Measurements from ENCODE around the gene METTL15.
"Not testable (repeated sequence)": the region's sequence is repeated elsewhere in the genome, so short reads cannot be mapped to it uniquely, and the experiment has no call there.

The METTL15 gene

GRCh38 chr11:28099715-28100114, 8.5 kb upstream of the METTL15 start:
- Histone ChIP-seq H3K36me3 (ENCODE audit: control insufficient read depth, insufficient read depth, low read length) (no peaks in the 10 kb centered on the region), H3K27ac (ENCODE audit: low read depth, low read length) (no peak overlapping the region), H3K4me3 (ENCODE audit: low read length) (no peak overlapping the region), H3K9ac (ENCODE audit: low read length) (no peak overlapping the region), H3K4me1 (ENCODE audit: control insufficient read depth, insufficient read depth, low read length) (no peaks in the 10 kb centered on the region), H3K27me3 (ENCODE audit: control insufficient read depth, insufficient read depth, low read length) (no peaks in the 10 kb centered on the region)

- Histone ChIP-seq H3K4me1 (ENCODE audit: control insufficient read depth, insufficient read depth, low read length) (no peaks in the 10 kb centered on the region), H3K27ac (ENCODE audit: low read depth, low read length) (no peak overlapping the region), H3K4me3 (ENCODE audit: low read length) (no peak overlapping the region), H3K36me3 (ENCODE audit: control insufficient read depth, insufficient read depth, low read length) (no peaks in the 10 kb centered on the region), H3K9ac (ENCODE audit: low read length) (no peak overlapping the region), H3K27me3 (ENCODE audit: control insufficient read depth, insufficient read depth, low read length) (no peaks in the 10 kb centered on the region)
These were observed 7.5 kb upstream of the METTL15 start for GRCh38 chr11:28100665-28101064.

GRCh38 chr11:28102300-28102699, 5.9 kb upstream of the METTL15 start:
- H3K36me3 ChIP-seq (ENCODE audit: control insufficient read depth, insufficient read depth, low read length); H3K4me3 ChIP-seq (ENCODE audit: low read length); H3K9ac ChIP-seq (ENCODE audit: low read length); H3K27ac ChIP-seq (ENCODE audit: low read depth, low read length); H3K27me3 ChIP-seq (ENCODE audit: control insufficient read depth, insufficient read depth, low read length); H3K4me1 ChIP-seq (ENCODE audit: control insufficient read depth, insufficient read depth, low read length): not testable (repeated sequence)

- H3K9ac ChIP-seq (ENCODE audit: low read length), result no peak overlapping the region
- no peak overlapping the region for H3K4me3 ChIP-seq (ENCODE audit: low read length)
- H3K27ac ChIP-seq (ENCODE audit: low read depth, low read length), result no peak overlapping the region
- H3K4me1 ChIP-seq (ENCODE audit: control insufficient read depth, insufficient read depth, low read length), result peaks cover 10% of the 10 kb centered on the region
- H3K36me3 ChIP-seq (ENCODE audit: control insufficient read depth, insufficient read depth, low read length), result no peaks in the 10 kb centered on the region
- H3K27me3 ChIP-seq (ENCODE audit: control insufficient read depth, insufficient read depth, low read length), result no peaks in the 10 kb centered on the region
These were observed 3.8 kb upstream of the METTL15 start for GRCh38 chr11:28104425-28104824.

- H3K27me3 ChIP-seq (ENCODE audit: control insufficient read depth, insufficient read depth, low read length), result no peaks in the 10 kb centered on the region
- peaks cover 15% of the 10 kb centered on the region for H3K4me1 ChIP-seq (ENCODE audit: control insufficient read depth, insufficient read depth, low read length)
These were observed 3.2 kb upstream of the METTL15 start for GRCh38 chr11:28104984-28105383.

GRCh38 chr11:28105869-28106268, 2.3 kb upstream of the METTL15 start:
- peaks cover 19% of the 10 kb centered on the region for H3K4me1 ChIP-seq (ENCODE audit: control insufficient read depth, insufficient read depth, low read length)
- peaks cover 2% of the 10 kb centered on the region for H3K36me3 ChIP-seq (ENCODE audit: control insufficient read depth, insufficient read depth, low read length)
- no peaks in the 10 kb centered on the region for H3K27me3 ChIP-seq (ENCODE audit: control insufficient read depth, insufficient read depth, low read length)
- H3K27ac ChIP-seq (ENCODE audit: low read depth, low read length), result no peak overlapping the region
- no peak overlapping the region for H3K9ac ChIP-seq (ENCODE audit: low read length)
- H3K4me3 ChIP-seq (ENCODE audit: low read length), result no peak overlapping the region

More at GRCh38 chr11:28104984-28105383, 3.2 kb upstream of the METTL15 start:
- Histone ChIP-seq H3K4me3 (ENCODE audit: low read length) (no peak overlapping the region), H3K27ac (ENCODE audit: low read depth, low read length) (no peak overlapping the region), H3K36me3 (ENCODE audit: control insufficient read depth, insufficient read depth, low read length) (no peaks in the 10 kb centered on the region), H3K9ac (ENCODE audit: low read length) (no peak overlapping the region)

GRCh38 chr11:28106353-28107043, 1.7 kb upstream of the METTL15 start:
- Histone ChIP-seq H3K9ac (ENCODE audit: low read length) (no peak overlapping the region), H3K36me3 (ENCODE audit: control insufficient read depth, insufficient read depth, low read length) (peaks cover 2% of the 10 kb centered on the region), H3K4me3 (ENCODE audit: low read length) (no peak overlapping the region)

GRCh38 chr11:28107191-28107749, 918 bp upstream of the METTL15 start:
- H3K27ac ChIP-seq (ENCODE audit: low read depth, low read length), result no peak overlapping the region
- H3K4me1 ChIP-seq (ENCODE audit: control insufficient read depth, insufficient read depth, low read length), result peaks cover 22% of the 10 kb centered on the region
- peak overlapping the region; percentile 7 for H3K9ac ChIP-seq (ENCODE audit: low read length)
- peak overlapping the region; percentile 82 for H3K4me3 ChIP-seq (ENCODE audit: low read length)
- H3K36me3 ChIP-seq (ENCODE audit: control insufficient read depth, insufficient read depth, low read length), result peaks cover 2% of the 10 kb centered on the region
- H3K27me3 ChIP-seq (ENCODE audit: control insufficient read depth, insufficient read depth, low read length), result no peaks in the 10 kb centered on the region

More at GRCh38 chr11:28106353-28107043, 1.7 kb upstream of the METTL15 start:
- Histone ChIP-seq H3K27ac (ENCODE audit: low read depth, low read length) (no peak overlapping the region), H3K27me3 (ENCODE audit: control insufficient read depth, insufficient read depth, low read length) (no peaks in the 10 kb centered on the region), H3K4me1 (ENCODE audit: control insufficient read depth, insufficient read depth, low read length) (peaks cover 22% of the 10 kb centered on the region)

- no peak overlapping the region for H3K9ac ChIP-seq (ENCODE audit: low read length)
- no peak overlapping the region for H3K27ac ChIP-seq (ENCODE audit: low read depth, low read length)
- no peaks in the 10 kb centered on the region for H3K27me3 ChIP-seq (ENCODE audit: control insufficient read depth, insufficient read depth, low read length)
- peaks cover 2% of the 10 kb centered on the region for H3K36me3 ChIP-seq (ENCODE audit: control insufficient read depth, insufficient read depth, low read length)
- peak overlapping the region; percentile 21 for H3K4me3 ChIP-seq (ENCODE audit: low read length)
- H3K4me1 ChIP-seq (ENCODE audit: control insufficient read depth, insufficient read depth, low read length), result peaks cover 22% of the 10 kb centered on the region
These were observed 770 bp downstream of the METTL15 start for GRCh38 chr11:28108958-28109357.

- H3K36me3 ChIP-seq (ENCODE audit: control insufficient read depth, insufficient read depth, low read length), result peaks cover 2% of the 10 kb centered on the region
These were observed 2.1 kb downstream of the METTL15 start for GRCh38 chr11:28110108-28110820.

GRCh38 chr11:28110821-28111200, 2.6 kb downstream of the METTL15 start:
- peak overlapping the region; percentile 90 for H3K9ac ChIP-seq (ENCODE audit: low read length)

More at GRCh38 chr11:28110108-28110820, 2.1 kb downstream of the METTL15 start:
- peaks cover 22% of the 10 kb centered on the region for H3K4me1 ChIP-seq (ENCODE audit: control insufficient read depth, insufficient read depth, low read length)
- peak overlapping the region; percentile 90 for H3K9ac ChIP-seq (ENCODE audit: low read length)
- no peaks in the 10 kb centered on the region for H3K27me3 ChIP-seq (ENCODE audit: control insufficient read depth, insufficient read depth, low read length)
- peak overlapping the region; percentile 82 for H3K27ac ChIP-seq (ENCODE audit: low read depth, low read length)
- peak overlapping the region; percentile 95 for H3K4me3 ChIP-seq (ENCODE audit: low read length)

GRCh38 chr11:28114116-28114515, 5.9 kb downstream of the METTL15 start:
- Histone ChIP-seq H3K27me3 (ENCODE audit: control insufficient read depth, insufficient read depth, low read length) (no peaks in the 10 kb centered on the region), H3K36me3 (ENCODE audit: control insufficient read depth, insufficient read depth, low read length) (peaks cover 2% of the 10 kb centered on the region), H3K27ac (ENCODE audit: low read depth, low read length) (no peak overlapping the region), H3K9ac (ENCODE audit: low read length) (no peak overlapping the region), H3K4me1 (ENCODE audit: control insufficient read depth, insufficient read depth, low read length) (peaks cover 14% of the 10 kb centered on the region), H3K4me3 (ENCODE audit: low read length) (no peak overlapping the region)

More at GRCh38 chr11:28110821-28111200, 2.6 kb downstream of the METTL15 start:
- Histone ChIP-seq H3K4me3 (ENCODE audit: low read length) (peak overlapping the region; percentile 95), H3K27ac (ENCODE audit: low read depth, low read length) (peak overlapping the region; percentile 82), H3K36me3 (ENCODE audit: control insufficient read depth, insufficient read depth, low read length) (peaks cover 2% of the 10 kb centered on the region), H3K27me3 (ENCODE audit: control insufficient read depth, insufficient read depth, low read length) (no peaks in the 10 kb centered on the region), H3K4me1 (ENCODE audit: control insufficient read depth, insufficient read depth, low read length) (peaks cover 22% of the 10 kb centered on the region)

Data from rectal smooth muscle tissue (tissue), 1 donor.